HEK293T (cell line): Measurements from ENCODE around the gene EPHA7.

ENCODE experiments used
- BHLHE40 ChIP-seq: fragments of 450-650 bp; IDR thresholded peaks from 2 replicates; pipeline ENCODE4 v1.6.1; 2016; ENCODE audit warnings: mild to moderate bottlenecking, moderate library complexity, borderline replicate concordance
- CTBP1 ChIP-seq: fragments of 450-650 bp; IDR thresholded peaks from 2 replicates; pipeline ENCODE4 v1.6.1; 2016; ENCODE audit warnings: borderline replicate concordance
- ELF4 ChIP-seq: fragments of 450-650 bp; IDR thresholded peaks from 2 replicates; pipeline ENCODE4 v1.6.1; 2017; ENCODE audit warnings: antibody characterized with exemption
- FOXA1 ChIP-seq: fragments of 450-650 bp; IDR thresholded peaks from 2 replicates; pipeline ENCODE4 v1.6.1; 2016; ENCODE audit warnings: mild to moderate bottlenecking
- FOXK2 ChIP-seq: fragments of 450-650 bp; IDR thresholded peaks from 2 replicates; pipeline ENCODE4 v1.6.1; 2016; ENCODE audit warnings: mild to moderate bottlenecking
- HDGF ChIP-seq: fragments of 450-650 bp; IDR thresholded peaks from 2 replicates; pipeline ENCODE4 v1.6.1; 2017; ENCODE audit warnings: antibody characterized with exemption, borderline replicate concordance
- L3MBTL2 ChIP-seq: fragments of 450-650 bp; conservative IDR thresholded peaks from 2 replicates; pipeline ENCODE4 v1.6.1; 2016; ENCODE audit warnings: mild to moderate bottlenecking
- SP1 ChIP-seq: fragments of 450-650 bp; IDR thresholded peaks from 2 replicates; pipeline ENCODE4 v1.6.1; 2017
- TARDBP ChIP-seq: fragments of 450-650 bp; IDR thresholded peaks from 2 replicates; pipeline ENCODE4 v1.6.1; 2016
- ZNF384 ChIP-seq: fragments of 450-650 bp; IDR thresholded peaks from 2 replicates; pipeline ENCODE4 v1.6.1; 2016

DNA sequence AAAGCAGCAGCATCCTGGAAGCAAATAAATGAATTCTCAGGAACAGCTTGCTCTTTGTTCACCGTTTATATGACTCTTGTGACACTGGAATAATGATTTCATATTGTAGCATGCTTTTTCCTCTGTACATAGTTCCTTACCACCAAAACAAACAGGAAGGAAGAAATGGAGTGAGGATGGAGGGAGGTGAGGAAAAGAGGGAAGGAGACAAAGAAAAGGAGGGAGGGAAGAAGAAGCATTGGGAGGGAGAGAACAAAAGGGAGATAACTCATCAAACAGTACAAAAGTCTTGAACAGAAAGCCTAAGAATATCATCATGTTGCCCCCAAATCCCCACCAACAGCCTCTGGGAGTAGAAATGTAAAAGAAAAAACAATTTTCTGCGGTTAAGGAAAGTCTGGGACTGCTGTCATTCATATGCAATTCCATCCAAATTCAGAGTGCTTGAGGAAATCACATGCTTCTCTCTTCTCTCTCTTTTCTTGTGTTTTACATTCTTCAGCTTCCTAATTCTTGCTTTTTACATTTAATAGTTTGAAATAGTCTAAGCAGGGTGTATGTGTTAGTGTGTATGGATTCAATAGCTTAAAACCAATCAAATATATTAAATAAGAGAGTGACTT lies 81.5 kb downstream of the EPHA7 start:
- no peak for TF ChIP-seq HDGF
- TF ChIP-seq FOXA1, result no peak
- TF ChIP-seq TARDBP, result no peak
- TF ChIP-seq CTBP1, result no peak
- no peak for TF ChIP-seq FOXK2
- no peak for TF ChIP-seq BHLHE40
- TF ChIP-seq ELF4, result no peak
- no peak for TF ChIP-seq ZNF384
- TF ChIP-seq SP1, result no peak
- no peak for TF ChIP-seq L3MBTL2
